ENCODE results near the gene EFCAB6. TPM values are rescaled to one million over a fixed set of nuclear protein-coding genes. Genes with fewer than 3 reads are reported as not detected.

The EFCAB6 gene
- total and polyA plus RNA-seq, 2 of the 13 experiments (the other 11 are each of a cell fraction or from before 2014, with no cell fraction given), result not detected

- Histone ChIP-seq H3K36me3 (replicated peaks in 1 of 2; ENCODE audit: control insufficient read depth in 1 of 2, insufficient read depth in 2 of 2, low read length in 2 of 2) (no peaks in the 10 kb centered on the region), H3K9me3 (ENCODE audit: low read length) (no peaks in the 10 kb centered on the region), H3K4me2 (ENCODE audit: low read depth, low read length) (no peak overlapping the region), H4K20me1 (ENCODE audit: insufficient read depth, low read length) (no peaks in the 10 kb centered on the region), H3K27me3 (ENCODE audit: control insufficient read depth in 1 of 2, insufficient read depth in 2 of 2, low read length in 2 of 2) (peaks cover 2 to 6% of the 10 kb centered on the region in 2 experiments; a peak in 2 of 5 replicates), H3K9ac (ENCODE audit: insufficient read depth, low read depth, low read length) (no peak overlapping the region), H2AFZ (ENCODE audit: low read length) (no peak overlapping the region), H3K79me2 (ENCODE audit: insufficient read depth, low read length) (no peaks in the 10 kb centered on the region), H3K4me1 (ENCODE audit: insufficient read depth, low read length) (no peaks in the 10 kb centered on the region), H3K27ac (ENCODE audit: extremely low read length, insufficient read depth, low read length) (no peak overlapping the region), H3K4me3 (replicated peaks in 1 of 3; ENCODE audit: insufficient read depth in 1 of 3, low read depth in 2 of 3, low read length in 3 of 3) (no peak overlapping the region)
- no peak for FAIRE-seq
- CTCF ChIA-PET (ENCODE audit: low intra/inter-chr PET ratio, low total read pairs), result no interaction called here
- intact Hi-C loops (cut with micrococcal nuclease; ENCODE audit: unreplicated experiment), result no loop called here
- TF ChIP-seq CBX1 (IDR thresholded peaks at IDR 0.05; ENCODE audit: low read depth), result no peak
- no peak for TF ChIP-seq KLF12 (CRISPR knock-in tag; IDR thresholded peaks at IDR 0.05; ENCODE audit: borderline replicate concordance)
- no peak for TF ChIP-seq NR2F2 (IDR thresholded peaks at IDR 0.05; ENCODE audit: borderline replicate concordance, low read depth)
- no peak for TF ChIP-seq ZNF597 (CRISPR knock-in tag; IDR thresholded peaks at IDR 0.05)
- TF ChIP-seq RBFOX2 (IDR thresholded peaks at IDR 0.05; ENCODE audit: low read depth, low read length), result no peak
- TF ChIP-seq ZNF878 (CRISPR knock-in tag; IDR thresholded peaks at IDR 0.05), result no peak
- TF ChIP-seq ZFP37 (CRISPR knock-in tag; IDR thresholded peaks at IDR 0.05; ENCODE audit: borderline replicate concordance), result no peak
- TF ChIP-seq ZNF747 (CRISPR knock-in tag; IDR thresholded peaks at IDR 0.05; ENCODE audit: borderline replicate concordance), result no peak
- in situ Hi-C loops (cut with HindIII; ENCODE audit: extremely low pct_ligation_motif_present, low pct_unique_long_range_greater_than_20kb), result no loop called here
- WGBS (ENCODE audit: low lambda C conversion rate), result 20% methylated on average over 6 of the region's 9 CpGs
- BruUV-seq (replicated peaks), result no TSS peak
- POLR2A ChIA-PET, result no interaction called here
- DNase-seq (ENCODE audit: low spot score), result no peak
- ATAC-seq, result no peak
These were observed 245.4 kb downstream of the EFCAB6 start for GRCh38 chr22:43566561-43567332.

All from HepG2 (cell line).